PFSK-1 (cell line): ENCODE measurements around the gene FOXF2.

ENCODE experiments used
- FOXP2 ChIP-seq: optimal IDR thresholded peaks from 2 replicates; pipeline ENCODE3; 2011; ENCODE audit warnings: borderline replicate concordance, control low read depth, inconsistent platforms; ENCODE audit not compliant: insufficient read depth; ENCODE audit errors: extremely low read length, extremely low read depth
- POLR2AphosphoS5 ChIP-seq: IDR thresholded peaks from 2 replicates; pipeline ENCODE4 v1.6.1; 2012; ENCODE audit warnings: low read depth, mild to moderate bottlenecking, control low read depth, low read length, moderate library complexity
- REST ChIP-seq, 2 experiments: IDR thresholded peaks; 2 replicates each; pipeline versions ENCODE4 v1.6.1 to v1.8.0; 2011 to 2012; ENCODE audit warnings: low read depth in 2 of 2, low read length in 2 of 2, control low read depth in 1 of 2, inconsistent platforms in 1 of 2, mild to moderate bottlenecking in 1 of 2, moderate library complexity in 1 of 2; ENCODE audit not compliant: insufficient read depth in 1 of 2
- SIN3A ChIP-seq: IDR thresholded peaks from 2 replicates; pipeline ENCODE4 v1.6.1; 2012; ENCODE audit warnings: mild to moderate bottlenecking, low read length, moderate library complexity, borderline replicate concordance; ENCODE audit not compliant: insufficient read depth
- TAF1 ChIP-seq: IDR thresholded peaks from 2 replicates; pipeline ENCODE4 v1.6.1; 2012; ENCODE audit warnings: low read length, control low read depth, borderline replicate concordance; ENCODE audit not compliant: insufficient read depth

Gene FOXF2

DNA sequence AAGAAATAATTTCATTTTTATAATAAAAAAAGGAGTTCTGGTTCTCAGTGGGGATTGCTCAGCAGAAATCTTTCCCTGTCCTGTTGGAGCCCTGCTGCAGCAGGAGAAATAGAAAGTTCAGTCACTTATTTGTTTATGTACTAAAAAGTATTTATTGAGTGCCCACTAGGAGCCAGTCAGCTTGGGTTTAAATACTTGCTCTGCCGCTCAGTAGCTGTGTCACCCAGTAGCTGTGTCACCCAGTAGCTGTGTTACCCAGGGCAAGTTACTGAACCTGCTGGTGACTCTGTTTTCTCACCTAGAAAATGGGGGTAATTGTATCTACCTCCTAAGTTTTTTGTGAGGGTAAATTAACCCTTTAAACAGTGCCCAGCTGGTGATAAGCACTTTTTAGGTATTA lies 32.9 kb downstream of the FOXF2 start:
- no peak for TF ChIP-seq POLR2AphosphoS5
- TF ChIP-seq REST (IDR thresholded peaks at IDR 0.05; ENCODE audit: insufficient read depth in 1 of 2, low read depth in 2 of 2, low read length in 2 of 2): no peak
- no peak for TF ChIP-seq FOXP2
- no peak for TF ChIP-seq TAF1
- no peak for TF ChIP-seq SIN3A

- no peak for TF ChIP-seq POLR2AphosphoS5
- no peak for TF ChIP-seq FOXP2
- TF ChIP-seq REST (IDR thresholded peaks at IDR 0.05; ENCODE audit: insufficient read depth in 1 of 2, low read depth in 2 of 2, low read length in 2 of 2): no peak
- TF ChIP-seq SIN3A: no peak
- no peak for TF ChIP-seq TAF1
These were observed 34.2 kb downstream of the FOXF2 start for GRCh38 chr6:1423578-1423977.

- no peak for TF ChIP-seq POLR2AphosphoS5
- TF ChIP-seq REST (IDR thresholded peaks at IDR 0.05; ENCODE audit: insufficient read depth in 1 of 2, low read depth in 2 of 2, low read length in 2 of 2): peak; percentile 41 to 85; a peak in 3 of 4 replicates
These were observed 35.0 kb downstream of the FOXF2 start for GRCh38 chr6:1424306-1424927.

GRCh38 chr6:1426416-1426815 lies 37.0 kb downstream of the FOXF2 start:
- no peak for TF ChIP-seq REST (IDR thresholded peaks at IDR 0.05; ENCODE audit: insufficient read depth in 1 of 2, low read depth in 2 of 2, low read length in 2 of 2)

DNA sequence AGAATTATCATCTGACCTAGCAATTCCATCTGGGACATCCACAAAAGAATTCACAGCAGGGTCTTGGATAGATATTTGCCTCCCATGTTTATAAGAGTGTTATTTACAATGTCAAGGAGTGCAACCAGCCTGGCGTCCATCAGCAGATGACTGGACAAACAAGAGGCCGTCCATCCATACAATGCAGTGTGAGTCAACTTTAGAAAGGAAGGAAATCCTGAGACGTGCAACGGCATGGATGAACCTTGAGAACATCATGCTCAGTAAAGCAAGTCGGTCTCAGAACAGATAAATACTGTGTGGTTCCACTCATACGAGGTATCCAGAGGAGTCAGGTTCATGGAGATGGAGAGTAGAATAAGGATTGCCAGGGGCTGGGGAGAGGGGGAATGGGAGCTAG lies 46.4 kb downstream of the FOXF2 start:
- no peak for TF ChIP-seq SIN3A
- TF ChIP-seq REST (IDR thresholded peaks at IDR 0.05; ENCODE audit: insufficient read depth in 1 of 2, low read depth in 2 of 2, low read length in 2 of 2): no peak
- no peak for TF ChIP-seq FOXP2
- no peak for TF ChIP-seq POLR2AphosphoS5
- TF ChIP-seq TAF1: no peak
